B cell (primary cell): ENCODE results near the gene TENT5A. TPM values are rescaled to one million over a fixed set of nuclear protein-coding genes. Genes with fewer than 3 reads are reported as not detected.

Experiments used
- ATAC-seq: fragments of 200-7000 bp; cut with Tn5 transposase; one replicate; pipeline ENCODE4 v1.10.0; 2021; ENCODE audit warnings: low read depth, mild to moderate bottlenecking, moderate number of reproducible peaks, moderate library complexity
- CTCF ChIA-PET: fragments of 350-600 bp; sonication (Branson Sonifier 250); formaldehyde crosslinking; loops from one replicate; lab custom pipeline; 2021; ENCODE audit warnings: antibody characterized with exemption, inconsistent platforms; lab: Charles Lee
- POLR2A ChIA-PET: fragments of 350-600 bp; sonication (Branson Sonifier 250); formaldehyde crosslinking; loops from one replicate; lab custom pipeline; 2021; ENCODE audit warnings: antibody characterized with exemption; lab: Charles Lee
- DNase-seq: peaks from one replicate; pipeline ENCODE4 v3.0.0; 2013
- H2AFZ ChIP-seq: 2 replicates; pipeline ENCODE4 v1.6.1; 2012; ENCODE audit warnings: mild to moderate bottlenecking, low read depth, low read length; ENCODE audit not compliant: insufficient read depth, poor library complexity, severe bottlenecking
- H3K27ac ChIP-seq, 2 donors: 1 replicate in 1 of 2; 2 replicates in 1 of 2; pipeline ENCODE4 v1.5.1; 2012 to 2013; ENCODE audit warnings: low read length in 2 of 2, mild to moderate bottlenecking in 2 of 2, moderate library complexity in 1 of 2
- H3K27me3 ChIP-seq, 4 experiments: fragments of 200-600 bp in 1 of 4; sonication (generic) in 1 of 4; replicated peaks in 1 of 4; 1 replicate in 2 of 4; 2 replicates in 2 of 4; pipeline versions ENCODE4 v1.6.1 to v1.7.0; 2013 to 2016; ENCODE audit warnings: low read length in 3 of 4, mild to moderate bottlenecking in 2 of 4, mixed read lengths in 1 of 4, moderate library complexity in 1 of 4; ENCODE audit not compliant: insufficient read depth in 4 of 4, control insufficient read depth in 3 of 4; ENCODE audit errors: control extremely low read depth in 1 of 4
- H3K36me3 ChIP-seq, 2 experiments: replicated peaks in 1 of 2; 1 replicate in 1 of 2; 2 replicates in 1 of 2; pipeline versions ENCODE4 v1.6.1 to v1.7.1; 2013; ENCODE audit warnings: low read length in 1 of 2; ENCODE audit not compliant: insufficient read depth in 2 of 2, control insufficient read depth in 1 of 2; ENCODE audit errors: control extremely low read depth in 1 of 2, extremely low read depth in 1 of 2
- H3K4me1 ChIP-seq, 2 donors: fragments of 200-600 bp in 1 of 2; sonication (generic) in 1 of 2; 1 replicate in 1 of 2; 2 replicates in 1 of 2; pipeline versions ENCODE4 v1.5.1 to v1.6.1; 2013 to 2017; ENCODE audit warnings: low read length in 2 of 2; ENCODE audit not compliant: control insufficient read depth in 2 of 2, insufficient read depth in 2 of 2
- H3K4me2 ChIP-seq: replicated peaks from 2 replicates; pipeline ENCODE3; 2012; ENCODE audit warnings: mild to moderate bottlenecking, low read depth, low read length; ENCODE audit not compliant: poor library complexity, severe bottlenecking
- H3K4me3 ChIP-seq, 5 experiments: fragments of 200-600 bp in 1 of 5; sonication (generic) in 1 of 5; 1 replicate in 3 of 5; 2 replicates in 2 of 5; pipeline versions ENCODE4 v1.5.1 to v1.7.0; 2011 to 2016; ENCODE audit warnings: low read length in 4 of 5, mild to moderate bottlenecking in 4 of 5, low read depth in 2 of 5, control low read depth in 1 of 5, moderate library complexity in 1 of 5; ENCODE audit not compliant: insufficient read depth in 1 of 5; ENCODE audit errors: control extremely low read depth in 1 of 5, extremely low read depth in 1 of 5
- H3K79me2 ChIP-seq: fragments of 200-600 bp; sonication (generic); one replicate; pipeline ENCODE4 v1.6.0; 2016; ENCODE audit warnings: low read length; ENCODE audit not compliant: control insufficient read depth, insufficient read depth
- H3K9ac ChIP-seq: fragments of 200-600 bp; sonication (generic); 2 replicates; pipeline ENCODE4 v1.6.1; 2017; ENCODE audit warnings: mild to moderate bottlenecking, low read length, moderate library complexity
- H3K9me3 ChIP-seq, 3 donors: one replicate each; pipeline versions ENCODE4 v1.6.1 to v1.7.1; 2013; ENCODE audit warnings: low read length in 2 of 3; ENCODE audit not compliant: control insufficient read depth in 2 of 3, insufficient read depth in 1 of 3; ENCODE audit errors: control extremely low read depth in 1 of 3
- H4K20me1 ChIP-seq: 2 replicates; pipeline ENCODE4 v1.6.0; 2012; ENCODE audit warnings: mild to moderate bottlenecking, low read length; ENCODE audit not compliant: insufficient read depth, control insufficient read depth, poor library complexity, severe bottlenecking
- H3K27ac Mint-ChIP-seq: one replicate; pipeline ENCODE4 v1.8.0; 2021; ENCODE audit warnings: mixed read lengths
- H3K27me3 Mint-ChIP-seq: one replicate; pipeline ENCODE4 v1.8.0; 2021; ENCODE audit warnings: mixed read lengths
- H3K4me1 Mint-ChIP-seq: one replicate; pipeline ENCODE4 v1.8.0; 2021; ENCODE audit warnings: mixed read lengths
- H3K4me3 Mint-ChIP-seq: one replicate; pipeline ENCODE4 v1.8.0; 2021; ENCODE audit warnings: mixed read lengths
- H3K9me3 Mint-ChIP-seq: one replicate; pipeline ENCODE4 v1.8.0; 2022; ENCODE audit warnings: mixed read lengths; ENCODE audit not compliant: insufficient read depth
- CTCF ChIP-seq: fragments of 200-600 bp; IDR thresholded peaks from one replicate; pipeline ENCODE4 v1.8.0; 2022; ENCODE audit warnings: antibody characterized with exemption, mild to moderate bottlenecking
- EZH2 ChIP-seq: IDR thresholded peaks from 2 replicates; pipeline ENCODE4 v1.6.1; 2012; ENCODE audit warnings: borderline replicate concordance, low read depth, mild to moderate bottlenecking, moderate library complexity, low read length; ENCODE audit not compliant: insufficient read depth, poor library complexity, severe bottlenecking
- WGBS: methylation state at CpG from one replicate; pipeline ENCODE4 v1.1.5; 2013; ENCODE audit warnings: missing lambda C conversion rate; ENCODE audit not compliant: insufficient coverage; 5-methylcytosine and 5-hydroxymethylcytosine counted together
- intact Hi-C: fragments of 100-400 bp; cut with micrococcal nuclease; formaldehyde crosslinking; loops from one replicate; pipeline ENCODE4 v1.10.0; 2022
- polyA plus RNA-seq: library from polyadenylated mRNA; depleted of rRNA; stranded (reverse); fragments of >200 nt; gene quantifications from 2 replicates; pipeline ENCODE4 v1.2.3, GENCODE V29; 2012
- total RNA-seq, 2 donors: library from RNA; stranded (reverse); fragments of 120-200 nt in 1 of 2; gene quantifications; 1 replicate in 1 of 2; 2 replicates in 1 of 2; pipeline versions ENCODE4 v1.2.3 to v1.2.4, GENCODE V29; 2013 to 2022

Gene TENT5A
- total and polyA plus RNA-seq, 2 donors (not counting 1 experiment from before 2014, with no cell fraction given), result 3.9 to 9.4 TPM

GRCh38 chr6:81762606-81763005, 10.1 kb upstream of the TENT5A start:
- POLR2A ChIA-PET, result no interaction called here
- intact Hi-C loops, result no loop called here
- H3K27ac ChIP-seq, result no peak overlapping the region
- peaks cover 0 to 2% (median 0%) of the 10 kb centered on the region in 4 experiments for H3K27me3 ChIP-seq
- ATAC-seq (no peak), DNase-seq (no peak)
- no peak for TF ChIP-seq CTCF
- no peak for TF ChIP-seq EZH2
- H3K4me3 ChIP-seq, result no peak overlapping the region
- CTCF ChIA-PET, result interaction anchor here (1.1 kb wide), 1 partner anchor 9 kb away, joined by 3 read pairs; no protein-coding TSS in a partner anchor
- no CpG with 5 or more reads among the region's 4 CpGs for WGBS
- H3K4me1 ChIP-seq, result no peaks in the 10 kb centered on the region
- Mint-ChIP-seq H3K4me1 (no peaks in the 10 kb centered on the region), H3K9me3 (no peaks in the 10 kb centered on the region), H3K4me3 (no peak overlapping the region), H3K27me3 (peaks cover 18% of the 10 kb centered on the region), H3K27ac (no peak overlapping the region)
- no peak overlapping the region for H3K4me2 ChIP-seq
- H3K79me2 ChIP-seq, result no peaks in the 10 kb centered on the region
- no peak overlapping the region for H2AFZ ChIP-seq
- no peak overlapping the region for H3K9ac ChIP-seq
- H3K9me3 ChIP-seq, result no peaks in the 10 kb centered on the region
- H3K36me3 ChIP-seq, result no peaks in the 10 kb centered on the region
- H4K20me1 ChIP-seq, result no peaks in the 10 kb centered on the region

GRCh38 chr6:81762132-81762531, 9.7 kb upstream of the TENT5A start:
- H3K27me3 Mint-ChIP-seq, result peaks cover 18% of the 10 kb centered on the region
- no peaks in the 10 kb centered on the region for H3K9me3 Mint-ChIP-seq
- no peaks in the 10 kb centered on the region for H3K9me3 ChIP-seq
- no peaks in the 10 kb centered on the region for H3K4me1 Mint-ChIP-seq
- no peaks in the 10 kb centered on the region for H4K20me1 ChIP-seq
- DNase-seq, result no peak
- ChIA-PET CTCF (no interaction called here), POLR2A (no interaction called here)
- H3K9ac ChIP-seq, result no peak overlapping the region
- H2AFZ ChIP-seq, result no peak overlapping the region
- H3K4me2 ChIP-seq, result no peak overlapping the region
- H3K4me1 ChIP-seq, result no peaks in the 10 kb centered on the region
- no peak for ATAC-seq
- no peak overlapping the region for H3K27ac ChIP-seq
- no peaks in the 10 kb centered on the region for H3K27me3 ChIP-seq
- H3K27ac Mint-ChIP-seq, result no peak overlapping the region
- H3K79me2 ChIP-seq, result no peaks in the 10 kb centered on the region
- no peak overlapping the region for H3K4me3 Mint-ChIP-seq
- no peaks in the 10 kb centered on the region for H3K36me3 ChIP-seq
- intact Hi-C loops, result no loop called here
- no peak for TF ChIP-seq CTCF
- no peak for TF ChIP-seq EZH2
- H3K4me3 ChIP-seq, result no peak overlapping the region
